GM23338 (cell line): Measurements from ENCODE around the gene CDK7. TPM values are rescaled to one million over a fixed set of nuclear protein-coding genes. Genes with fewer than 3 reads are reported as not detected.

Experiments used
- ATAC-seq: fragments of 200-7000 bp; cut with Tn5 transposase; 3 replicates; pipeline ENCODE4 v1.9.1; 2020
- DNase-seq: peaks from one replicate; pipeline ENCODE4 v3.0.0-alpha.2; 2015; ENCODE audit warnings: low spot score
- H2AFZ ChIP-seq: fragments of 200-600 bp; sonication (generic); 2 replicates; pipeline ENCODE4 v1.8.0; 2016; ENCODE audit warnings: antibody characterized with exemption, mild to moderate bottlenecking, moderate library complexity
- H3F3A ChIP-seq: fragments of 200-600 bp; sonication (generic); replicated peaks from 2 replicates; pipeline ENCODE4 v1.8.0; 2017; ENCODE audit warnings: antibody characterized with exemption, mixed run types, low read depth
- H3K27ac ChIP-seq: fragments of 200-600 bp; sonication (generic); 2 replicates; pipeline ENCODE4 v1.6.1; 2016; ENCODE audit warnings: low read depth
- H3K27me3 ChIP-seq: fragments of 200-600 bp; sonication (generic); 2 replicates; pipeline ENCODE4 v1.8.0; 2016; ENCODE audit warnings: mild to moderate bottlenecking, mixed run types, moderate library complexity; ENCODE audit not compliant: insufficient read depth
- H3K36me3 ChIP-seq: fragments of 200-600 bp; sonication (generic); 2 replicates; pipeline ENCODE4 v1.8.0; 2016; ENCODE audit warnings: mild to moderate bottlenecking; ENCODE audit not compliant: insufficient read depth
- H3K4me1 ChIP-seq: fragments of 200-600 bp; sonication (generic); 2 replicates; pipeline ENCODE4 v1.8.0; 2016; ENCODE audit warnings: mild to moderate bottlenecking, moderate library complexity; ENCODE audit not compliant: insufficient read depth
- H3K4me2 ChIP-seq: fragments of 200-600 bp; sonication (generic); 2 replicates; pipeline ENCODE4 v1.7.1; 2017; ENCODE audit warnings: mixed run types
- H3K4me3 ChIP-seq: fragments of 200-600 bp; sonication (generic); 2 replicates; pipeline ENCODE4 v1.6.1; 2016; ENCODE audit warnings: mixed run types
- H3K79me2 ChIP-seq: fragments of 200-600 bp; sonication (generic); replicated peaks from 2 replicates; pipeline ENCODE4 v1.8.0; 2017; ENCODE audit warnings: mild to moderate bottlenecking; ENCODE audit not compliant: insufficient read depth
- H3K9me2 ChIP-seq: fragments of 200-600 bp; sonication (generic); 2 replicates; pipeline ENCODE4 v1.8.0; 2017; ENCODE audit not compliant: insufficient read depth
- H4K20me1 ChIP-seq: fragments of 200-600 bp; sonication (generic); replicated peaks from 2 replicates; pipeline ENCODE4 v1.8.0; 2017; ENCODE audit warnings: mild to moderate bottlenecking; ENCODE audit not compliant: insufficient read depth
- H3K27ac Mint-ChIP-seq: 2 replicates; pipeline ENCODE4 v1.8.0; 2020; ENCODE audit warnings: inconsistent platforms, mild to moderate bottlenecking, moderate library complexity, mixed read lengths
- H3K27me3 Mint-ChIP-seq: 3 replicates; pipeline ENCODE4 v1.8.0; 2022; ENCODE audit warnings: low read depth, mild to moderate bottlenecking, moderate library complexity, mixed read lengths, inconsistent platforms; ENCODE audit not compliant: insufficient read depth, poor library complexity
- H3K36me3 Mint-ChIP-seq: 3 replicates; pipeline ENCODE4 v1.8.0; 2021; ENCODE audit warnings: low read depth, mild to moderate bottlenecking, inconsistent platforms, moderate library complexity, mixed read lengths
- H3K4me1 Mint-ChIP-seq: 3 replicates; pipeline ENCODE4 v1.8.0; 2020; ENCODE audit warnings: mild to moderate bottlenecking, inconsistent platforms, mixed read lengths
- H3K4me3 Mint-ChIP-seq: 3 replicates; pipeline ENCODE4 v1.8.0; 2021; ENCODE audit warnings: moderate library complexity, mild to moderate bottlenecking, inconsistent platforms, mixed read lengths
- H3K9me3 Mint-ChIP-seq: 3 replicates; pipeline ENCODE4 v1.8.0; 2020; ENCODE audit warnings: moderate library complexity, mild to moderate bottlenecking, inconsistent platforms, mixed read lengths
- CREB1 ChIP-seq: fragments of 250-450 bp; sonication (Bioruptor Pico); IDR thresholded peaks from 2 replicates; pipeline ENCODE4 v1.5.0; 2020; ENCODE audit warnings: low read depth, mild to moderate bottlenecking, moderate library complexity
- EZH2 ChIP-seq: fragments of 200-600 bp; sonication (generic); IDR thresholded peaks from one replicate; pipeline ENCODE4 v1.8.0; 2017; ENCODE audit warnings: antibody characterized with exemption, mild to moderate bottlenecking, low read depth; ENCODE audit not compliant: unreplicated experiment
- JUNB ChIP-seq: IDR thresholded peaks from one replicate; pipeline ENCODE4 v1.6.1; 2016; ENCODE audit warnings: antibody characterized with exemption; ENCODE audit not compliant: unreplicated experiment
- NANOG ChIP-seq: IDR thresholded peaks from 2 replicates; pipeline ENCODE4 v1.6.1; 2016; ENCODE audit warnings: antibody characterized with exemption, borderline replicate concordance
- POLR2AphosphoS5 ChIP-seq: IDR thresholded peaks from 2 replicates; pipeline ENCODE4 v1.6.1; 2016; ENCODE audit warnings: antibody characterized with exemption, low read depth
- REST ChIP-seq: IDR thresholded peaks from one replicate; pipeline ENCODE4 v1.6.1; 2018; ENCODE audit warnings: antibody characterized with exemption; ENCODE audit not compliant: unreplicated experiment
- STAT1 ChIP-seq: IDR thresholded peaks from one replicate; pipeline ENCODE4 v1.6.1; 2016; ENCODE audit warnings: antibody characterized with exemption; ENCODE audit not compliant: unreplicated experiment
- ZNF331 ChIP-seq: fragments of 250-450 bp; sonication (Bioruptor Pico); IDR thresholded peaks from 2 replicates; pipeline ENCODE4 v1.5.0; 2020; ENCODE audit warnings: low read depth, mild to moderate bottlenecking, moderate library complexity
- ZNF462 ChIP-seq: fragments of 250-450 bp; sonication (Bioruptor Pico); IDR thresholded peaks from 2 replicates; pipeline ENCODE4 v1.5.0; 2020; ENCODE audit warnings: mild to moderate bottlenecking, moderate library complexity
- polyA plus RNA-seq: library from polyadenylated mRNA; unstranded; fragments of >200 nt; fragmentation: Nextera tagmentation; extraction: Ambion mirVana; gene quantifications from 2 replicates; pipeline ENCODE4 v1.2.1, GENCODE V29; 2016
- total RNA-seq: library from RNA; depleted of rRNA; stranded (reverse); fragments of >200 nt; shearing (Covaris generic); gene quantifications from 2 replicates; pipeline ENCODE4 v1.2.3, GENCODE V29; 2014

CDK7 gene
- total and polyA plus RNA-seq, 2 experiments from 2014 or later: 78.4 to 80.7 TPM

- TF ChIP-seq REST: no peak
- TF ChIP-seq ZNF462 (CRISPR knock-in tag): no peak
- no peak for TF ChIP-seq POLR2AphosphoS5
Measured at GRCh38 chr5:69212022-69212421, 22.7 kb upstream of the CDK7 start (continued).

GRCh38 chr5:69213513-69214215 is 21.0 kb upstream of the CDK7 start:
- Histone ChIP-seq H3K36me3 (peaks cover 9% of the 10 kb centered on the region; the same call in 1 of the 2 replicates), H3K27me3 (no peaks in the 10 kb centered on the region), H3K4me1 (0 out of 2 replicates have a peak, but pooled peaks cover 2% of the 10 kb centered on the region), H2AFZ (no peak overlapping the region), H3F3A (no peaks in the 10 kb centered on the region), H3K9me2 (no peaks in the 10 kb centered on the region), H3K79me2 (peaks cover 5% of the 10 kb centered on the region), H4K20me1 (no peaks in the 10 kb centered on the region), H3K4me3 (no peak overlapping the region), H3K27ac (no peak overlapping the region), H3K4me2 (no peak overlapping the region)
- Mint-ChIP-seq H3K27me3 (peaks cover 3% of the 10 kb centered on the region), H3K4me3 (no peak overlapping the region), H3K4me1 (peaks cover 5% of the 10 kb centered on the region; the same call in 1 of the 3 replicates), H3K27ac (no peak overlapping the region), H3K36me3 (peaks cover 48% of the 10 kb centered on the region), H3K9me3 (no peaks in the 10 kb centered on the region)
- TF ChIP-seq CREB1 (CRISPR knock-in tag) (no peak), EZH2 (no peak), NANOG (no peak), STAT1 (no peak), REST (no peak), JUNB (no peak), ZNF331 (no peak)
- DNase-seq (no peak), ATAC-seq (no peak)
